ENCODE results near the gene SLC6A6.

Gene SLC6A6

DNA sequence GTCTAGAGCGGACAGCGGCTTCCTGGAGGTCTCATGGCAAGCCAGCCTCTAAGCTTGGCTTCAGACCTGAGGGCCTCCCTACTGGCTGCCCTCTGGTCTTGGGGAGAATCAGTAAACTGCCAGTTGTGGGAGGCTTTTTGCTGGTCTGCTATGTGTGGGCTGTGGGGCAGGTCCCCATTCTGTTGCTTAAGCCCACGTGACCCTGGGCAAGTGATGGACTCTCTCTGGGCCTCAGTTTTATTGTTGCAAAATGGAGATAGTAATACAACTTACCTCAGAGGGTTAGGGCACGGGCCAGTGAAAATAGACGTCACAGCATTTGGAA is 61.7 kb downstream of the SLC6A6 start:
- H3K4me3 ChIP-seq (ENCODE audit: control insufficient read depth, low read depth, low read length) = no peak overlapping the region
- no peak for DNase-seq (ENCODE audit: low read depth)
- TF ChIP-seq, protein P1, sequence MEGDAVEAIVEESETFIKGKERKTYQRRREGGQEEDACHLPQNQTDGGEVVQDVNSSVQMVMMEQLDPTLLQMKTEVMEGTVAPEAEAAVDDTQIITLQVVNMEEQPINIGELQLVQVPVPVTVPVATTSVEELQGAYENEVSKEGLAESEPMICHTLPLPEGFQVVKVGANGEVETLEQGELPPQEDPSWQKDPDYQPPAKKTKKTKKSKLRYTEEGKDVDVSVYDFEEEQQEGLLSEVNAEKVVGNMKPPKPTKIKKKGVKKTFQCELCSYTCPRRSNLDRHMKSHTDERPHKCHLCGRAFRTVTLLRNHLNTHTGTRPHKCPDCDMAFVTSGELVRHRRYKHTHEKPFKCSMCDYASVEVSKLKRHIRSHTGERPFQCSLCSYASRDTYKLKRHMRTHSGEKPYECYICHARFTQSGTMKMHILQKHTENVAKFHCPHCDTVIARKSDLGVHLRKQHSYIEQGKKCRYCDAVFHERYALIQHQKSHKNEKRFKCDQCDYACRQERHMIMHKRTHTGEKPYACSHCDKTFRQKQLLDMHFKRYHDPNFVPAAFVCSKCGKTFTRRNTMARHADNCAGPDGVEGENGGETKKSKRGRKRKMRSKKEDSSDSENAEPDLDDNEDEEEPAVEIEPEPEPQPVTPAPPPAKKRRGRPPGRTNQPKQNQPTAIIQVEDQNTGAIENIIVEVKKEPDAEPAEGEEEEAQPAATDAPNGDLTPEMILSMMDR (conservative IDR thresholded peaks at IDR 0.05; ENCODE audit: control insufficient read depth, insufficient read depth, low read depth, low read length) = no peak

DNA sequence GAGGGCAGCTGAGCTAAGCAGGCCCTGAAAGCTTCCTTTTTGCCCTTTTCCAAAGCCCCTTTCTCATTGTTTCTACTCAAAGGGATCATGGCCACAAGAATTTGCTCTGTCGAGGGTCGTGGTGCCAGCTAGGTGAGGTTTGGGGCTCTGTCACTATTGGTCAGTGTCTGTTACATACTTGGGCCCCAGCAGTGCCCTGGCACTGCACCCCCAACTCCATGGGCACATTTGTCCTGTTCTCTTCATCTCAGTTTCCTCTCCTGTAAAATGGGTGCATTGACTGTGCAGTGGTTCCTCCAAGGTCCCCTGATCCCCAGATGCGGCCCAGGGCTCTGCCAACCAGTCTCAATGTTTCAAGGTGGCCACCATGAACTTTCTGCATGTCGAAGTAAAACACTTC is 62.1 kb downstream of the SLC6A6 start:
- TF ChIP-seq, protein P1 (conservative IDR thresholded peaks at IDR 0.05; ENCODE audit: control insufficient read depth, insufficient read depth, low read depth, low read length) = no peak
- no peak for DNase-seq (ENCODE audit: low read depth)
- no peak overlapping the region for H3K4me3 ChIP-seq (ENCODE audit: control insufficient read depth, low read depth, low read length)

- H3K4me3 ChIP-seq (ENCODE audit: control insufficient read depth, low read depth, low read length) = no peak overlapping the region
- TF ChIP-seq, protein P1 (conservative IDR thresholded peaks at IDR 0.05; ENCODE audit: control insufficient read depth, insufficient read depth, low read depth, low read length) = no peak
- no peak for DNase-seq (ENCODE audit: low read depth)
These were observed 63.0 kb downstream of the SLC6A6 start for GRCh38 chr3:14465425-14465824.

DNA sequence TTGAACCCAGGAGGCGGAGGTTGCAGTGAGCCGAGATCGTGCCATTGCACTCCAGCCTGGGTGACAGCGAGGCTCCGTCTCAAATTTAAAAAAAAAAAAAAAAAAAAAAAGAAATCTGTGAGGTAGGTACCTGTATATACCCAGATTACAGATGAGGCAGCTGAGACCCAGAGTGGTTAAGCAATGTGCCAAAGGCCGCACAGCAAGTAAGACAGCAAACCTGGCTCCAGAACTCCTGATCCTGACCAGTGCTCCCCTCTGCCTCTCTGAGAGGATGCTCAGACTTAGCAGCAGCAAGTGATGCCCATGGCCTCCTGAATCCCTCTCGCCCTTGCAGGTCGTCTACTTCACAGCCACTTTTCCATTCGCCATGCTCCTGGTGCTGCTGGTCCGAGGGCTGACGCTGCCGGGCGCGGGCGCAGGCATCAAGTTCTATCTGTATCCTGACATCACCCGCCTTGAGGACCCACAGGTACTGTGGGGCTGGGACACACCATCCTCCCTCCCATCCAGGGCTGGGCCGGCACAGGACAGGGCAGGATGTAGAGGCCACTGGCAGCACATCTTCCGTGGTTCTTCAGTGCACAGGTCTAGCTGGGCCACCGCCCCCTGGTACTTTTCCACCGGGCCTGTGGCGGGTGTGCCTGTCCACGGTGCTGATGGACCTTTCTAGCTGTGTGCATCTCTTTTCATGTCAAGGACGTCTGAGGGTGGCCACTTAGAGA is 63.9 kb downstream of the SLC6A6 start:
- no peak for DNase-seq (ENCODE audit: low read depth)
- TF ChIP-seq, protein P1 (conservative IDR thresholded peaks at IDR 0.05; ENCODE audit: control insufficient read depth, insufficient read depth, low read depth, low read length) = no peak
- H3K4me3 ChIP-seq (ENCODE audit: control insufficient read depth, low read depth, low read length) = no peak overlapping the region

DNA sequence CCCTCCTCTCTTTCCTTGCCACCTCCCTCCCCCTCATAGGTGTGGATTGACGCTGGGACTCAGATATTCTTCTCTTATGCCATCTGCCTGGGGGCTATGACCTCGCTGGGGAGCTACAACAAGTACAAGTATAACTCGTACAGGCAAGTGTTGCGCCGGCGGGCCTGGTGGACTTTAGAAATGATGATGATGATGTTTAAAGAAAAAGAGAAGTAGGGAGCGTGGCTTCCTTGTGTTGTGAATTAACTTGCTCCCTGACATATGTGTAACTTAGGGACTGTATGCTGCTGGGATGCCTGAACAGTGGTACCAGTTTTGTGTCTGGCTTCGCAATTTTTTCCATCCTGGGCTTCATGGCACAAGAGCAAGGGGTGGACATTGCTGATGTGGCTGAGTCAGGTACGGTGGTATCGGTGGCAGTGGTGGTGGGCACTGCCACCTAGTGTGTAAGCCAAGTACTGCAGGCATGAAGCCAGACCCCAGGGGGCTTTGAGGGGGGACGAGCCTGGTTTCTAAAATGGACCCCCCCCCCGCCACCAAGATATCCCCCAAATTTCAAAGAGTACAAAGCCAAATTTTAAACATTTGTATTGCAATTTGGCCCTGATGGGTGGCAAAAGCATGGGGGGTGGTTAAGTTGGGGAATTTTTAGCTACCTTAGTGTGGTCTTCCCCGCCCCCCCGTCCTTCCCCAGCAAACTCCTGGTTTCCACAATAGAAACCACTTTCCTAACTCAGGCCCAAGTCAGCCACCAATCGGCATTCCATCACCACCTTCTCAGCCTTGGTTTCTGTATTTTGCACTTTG is 65.6 kb downstream of the SLC6A6 start:
- DNase-seq (ENCODE audit: low read depth) = peak; percentile 47
- TF ChIP-seq, protein P1 (conservative IDR thresholded peaks at IDR 0.05; ENCODE audit: control insufficient read depth, insufficient read depth, low read depth, low read length) = peak; percentile 85
- no peak overlapping the region for H3K4me3 ChIP-seq (ENCODE audit: control insufficient read depth, low read depth, low read length)

DNA sequence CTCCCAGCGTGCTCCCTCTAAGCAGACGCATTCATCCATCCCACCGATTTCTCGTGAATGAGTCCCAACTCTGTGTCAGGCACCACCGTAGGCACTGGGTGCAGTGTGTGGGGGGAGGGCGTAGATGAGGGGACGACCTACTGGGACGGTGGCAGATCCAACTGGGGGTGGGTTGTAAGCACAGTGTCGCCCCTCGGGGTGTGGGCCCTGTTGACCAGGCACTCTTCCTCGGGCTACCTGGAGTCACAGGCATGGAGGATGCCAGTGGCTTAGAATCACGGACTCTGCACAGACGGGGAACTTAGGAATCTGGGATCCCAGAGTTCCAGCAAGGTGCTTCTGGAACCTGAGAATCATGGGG is 66.2 kb downstream of the SLC6A6 start:
- no peak for DNase-seq (ENCODE audit: low read depth)
- TF ChIP-seq, protein P1 (conservative IDR thresholded peaks at IDR 0.05; ENCODE audit: control insufficient read depth, insufficient read depth, low read depth, low read length) = no peak
- no peak overlapping the region for H3K4me3 ChIP-seq (ENCODE audit: control insufficient read depth, low read depth, low read length)

Measured in fibroblast of mammary gland (primary cell).